Measurements from ENCODE around the gene CFAP20DC.

DNA sequence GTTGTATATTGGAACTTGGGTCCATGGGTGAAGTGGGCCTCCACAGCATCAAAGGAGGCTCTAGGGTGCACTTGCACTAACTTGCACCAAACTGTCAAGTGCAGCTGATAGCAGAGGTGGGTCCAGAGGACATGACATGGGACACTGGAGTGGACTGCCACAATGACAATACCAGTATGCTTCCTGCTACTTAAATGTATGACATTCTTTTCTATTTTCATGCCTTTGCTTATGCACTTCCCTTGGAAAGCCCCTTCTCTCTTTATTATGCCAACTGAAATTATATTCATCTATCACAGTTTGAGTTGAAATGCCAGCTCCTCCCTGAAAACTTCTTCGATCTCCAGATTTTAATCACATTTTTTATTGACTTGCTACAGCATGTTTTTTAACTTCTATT, 101.8 kb downstream of the CFAP20DC start:
- TF ChIP-seq EZH2phosphoT487 (IDR thresholded peaks at IDR 0.05; ENCODE audit: low read length) (no peak), EZH2 (optimal IDR thresholded peaks at IDR 0.05; ENCODE audit: low read depth, low read length) (no peak)
- TF ChIP-seq, protein P1, sequence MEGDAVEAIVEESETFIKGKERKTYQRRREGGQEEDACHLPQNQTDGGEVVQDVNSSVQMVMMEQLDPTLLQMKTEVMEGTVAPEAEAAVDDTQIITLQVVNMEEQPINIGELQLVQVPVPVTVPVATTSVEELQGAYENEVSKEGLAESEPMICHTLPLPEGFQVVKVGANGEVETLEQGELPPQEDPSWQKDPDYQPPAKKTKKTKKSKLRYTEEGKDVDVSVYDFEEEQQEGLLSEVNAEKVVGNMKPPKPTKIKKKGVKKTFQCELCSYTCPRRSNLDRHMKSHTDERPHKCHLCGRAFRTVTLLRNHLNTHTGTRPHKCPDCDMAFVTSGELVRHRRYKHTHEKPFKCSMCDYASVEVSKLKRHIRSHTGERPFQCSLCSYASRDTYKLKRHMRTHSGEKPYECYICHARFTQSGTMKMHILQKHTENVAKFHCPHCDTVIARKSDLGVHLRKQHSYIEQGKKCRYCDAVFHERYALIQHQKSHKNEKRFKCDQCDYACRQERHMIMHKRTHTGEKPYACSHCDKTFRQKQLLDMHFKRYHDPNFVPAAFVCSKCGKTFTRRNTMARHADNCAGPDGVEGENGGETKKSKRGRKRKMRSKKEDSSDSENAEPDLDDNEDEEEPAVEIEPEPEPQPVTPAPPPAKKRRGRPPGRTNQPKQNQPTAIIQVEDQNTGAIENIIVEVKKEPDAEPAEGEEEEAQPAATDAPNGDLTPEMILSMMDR (IDR thresholded peaks at IDR 0.05; ENCODE audit: low read length), result no peak
